IMR-90 (cell line): ENCODE measurements around the gene PLEK. TPM values are rescaled to one million over a fixed set of nuclear protein-coding genes. Genes with fewer than 3 reads are reported as not detected.

Experiments used
- ATAC-seq: fragments of 200-7000 bp; cut with Tn5 transposase; 2 replicates; pipeline ENCODE4 v1.9.1; 2020; ENCODE audit warnings: low read depth, mild to moderate bottlenecking, moderate library complexity
- BruUV-seq: library from RNA; stranded (reverse); fragments of 400-500 nt; replicated peaks from 2 replicates; lab custom pipeline; 2021; lab: Mats Ljungman, UMichigan
- CTCF ChIA-PET: fragments of 300-600 bp; formaldehyde crosslinking; extraction: SDS; loops from one replicate; lab custom pipeline; 2021; ENCODE audit warnings: antibody characterized with exemption; lab: Yijun Ruan, JAX
- POLR2A ChIA-PET: fragments of 300-600 bp; sonication (Branson Sonifier 250); formaldehyde crosslinking; loops from one replicate; lab custom pipeline; 2022; ENCODE audit warnings: antibody characterized with exemption; ENCODE audit not compliant: unreplicated experiment; lab: Charles Lee
- DNase-seq: peaks from one replicate; pipeline ENCODE4 v3.0.0; 2013
- H2AFZ ChIP-seq: replicated peaks from 2 replicates; pipeline ENCODE3; 2013; ENCODE audit warnings: low read length, mild to moderate bottlenecking; ENCODE audit not compliant: poor library complexity
- H2AK5ac ChIP-seq: 2 replicates; pipeline ENCODE4 v1.6.1; 2013; ENCODE audit warnings: low read depth, low read length, inconsistent platforms
- H2AK9ac ChIP-seq: replicated peaks from 2 replicates; pipeline ENCODE3; 2013; ENCODE audit warnings: mild to moderate bottlenecking, low read depth, low read length, moderate library complexity; ENCODE audit not compliant: poor library complexity
- H2BK120ac ChIP-seq: 2 replicates; pipeline ENCODE4 v1.6.1; 2013; ENCODE audit warnings: low read depth, low read length, inconsistent platforms
- H2BK15ac ChIP-seq: 3 replicates; pipeline ENCODE4 v1.6.1; 2013; ENCODE audit warnings: low read depth, low read length, inconsistent platforms
- H2BK20ac ChIP-seq: 2 replicates; pipeline ENCODE4 v1.6.1; 2013; ENCODE audit warnings: low read depth, mild to moderate bottlenecking, inconsistent platforms, low read length, moderate library complexity
- H2BK5ac ChIP-seq: 2 replicates; pipeline ENCODE4 v1.6.1; 2013; ENCODE audit warnings: mild to moderate bottlenecking, low read depth, low read length, inconsistent platforms; ENCODE audit not compliant: poor library complexity, severe bottlenecking
- H3K14ac ChIP-seq: replicated peaks from 2 replicates; pipeline ENCODE4 v1.6.1; 2013; ENCODE audit warnings: low read depth, low read length, inconsistent platforms
- H3K18ac ChIP-seq: 2 replicates; pipeline ENCODE4 v1.6.1; 2013; ENCODE audit warnings: low read depth, low read length, control low read depth
- H3K23ac ChIP-seq: 2 replicates; pipeline ENCODE4 v1.6.1; 2013; ENCODE audit warnings: low read depth, low read length, inconsistent platforms
- H3K27ac ChIP-seq: 2 replicates; pipeline ENCODE4 v1.5.1; 2013; ENCODE audit warnings: mild to moderate bottlenecking, control low read depth, low read length; ENCODE audit not compliant: insufficient read depth
- H3K27me3 ChIP-seq: 2 replicates; pipeline ENCODE4 v1.6.1; 2013; ENCODE audit warnings: low read length; ENCODE audit not compliant: control insufficient read depth, insufficient read depth
- H3K36me3 ChIP-seq: 2 replicates; pipeline ENCODE4 v1.6.1; 2013; ENCODE audit warnings: low read length, mixed read lengths; ENCODE audit not compliant: control insufficient read depth, insufficient read depth
- H3K4ac ChIP-seq: 2 replicates; pipeline ENCODE4 v1.6.1; 2013; ENCODE audit warnings: low read depth, low read length, inconsistent platforms
- H3K4me1 ChIP-seq: 2 replicates; pipeline ENCODE4 v1.6.1; 2013; ENCODE audit warnings: low read length, mixed read lengths; ENCODE audit not compliant: control insufficient read depth, insufficient read depth
- H3K4me2 ChIP-seq: 2 replicates; pipeline ENCODE4 v1.6.1; 2013; ENCODE audit warnings: low read depth, mild to moderate bottlenecking, control low read depth, low read length, moderate library complexity
- H3K4me3 ChIP-seq: 2 replicates; pipeline ENCODE4 v1.5.1; 2013; ENCODE audit warnings: low read depth, mild to moderate bottlenecking, control low read depth, low read length, moderate library complexity; ENCODE audit not compliant: insufficient read depth
- H3K56ac ChIP-seq: 2 replicates; pipeline ENCODE4 v1.6.1; 2013; ENCODE audit warnings: low read length, inconsistent platforms; ENCODE audit not compliant: insufficient read depth; ENCODE audit errors: extremely low read depth
- H3K79me1 ChIP-seq, 2 experiments: 2 replicates each; pipeline ENCODE4 v1.6.1; 2013; ENCODE audit warnings: low read length in 2 of 2, inconsistent platforms in 1 of 2, low read depth in 1 of 2
- H3K9ac ChIP-seq: 2 replicates; pipeline ENCODE4 v1.6.1; 2013; ENCODE audit warnings: low read depth, low read length, control low read depth
- H3K9me1 ChIP-seq: 2 replicates; pipeline ENCODE4 v1.6.1; 2013; ENCODE audit warnings: low read length, inconsistent platforms; ENCODE audit not compliant: insufficient read depth
- H3K9me3 ChIP-seq: 2 replicates; pipeline ENCODE4 v1.6.1; 2013; ENCODE audit warnings: low read length; ENCODE audit not compliant: control insufficient read depth, insufficient read depth
- H4K20me1 ChIP-seq: 2 replicates; pipeline ENCODE4 v1.6.1; 2013; ENCODE audit warnings: low read length, inconsistent platforms; ENCODE audit not compliant: insufficient read depth
- H4K5ac ChIP-seq: 2 replicates; pipeline ENCODE4 v1.6.1; 2013; ENCODE audit warnings: mild to moderate bottlenecking, low read depth, low read length, control low read depth
- H4K8ac ChIP-seq, 2 experiments: 2 replicates each; pipeline ENCODE4 v1.6.1; 2013; ENCODE audit warnings: low read depth in 2 of 2, low read length in 2 of 2, control low read depth in 1 of 2, inconsistent platforms in 1 of 2
- H4K91ac ChIP-seq: 2 replicates; pipeline ENCODE4 v1.6.1; 2013; ENCODE audit warnings: low read depth, low read length, inconsistent platforms; ENCODE audit not compliant: insufficient read depth
- CEBPB ChIP-seq: IDR thresholded peaks from 2 replicates; pipeline ENCODE4 v1.6.1; 2012; ENCODE audit warnings: low read depth, low read length, improper control_type of control experiment
- MAFK ChIP-seq: IDR thresholded peaks from 2 replicates; pipeline ENCODE4 v1.6.1; 2012; ENCODE audit warnings: low read depth, low read length, improper control_type of control experiment
- MAZ ChIP-seq: IDR thresholded peaks from 2 replicates; pipeline ENCODE4 v1.6.1; 2012; ENCODE audit warnings: low read depth, mild to moderate bottlenecking, low read length, improper control_type of control experiment, moderate library complexity, borderline replicate concordance
- NFE2L2 ChIP-seq: fragments of 150-350 bp; IDR thresholded peaks from 2 replicates; pipeline ENCODE4 v1.6.1; 2016; ENCODE audit warnings: low read depth, mild to moderate bottlenecking, low read length
- POLR2A ChIP-seq: IDR thresholded peaks from 2 replicates; pipeline ENCODE4 v1.6.1; 2012; ENCODE audit warnings: mild to moderate bottlenecking, low read depth, low read length
- RAD21 ChIP-seq: IDR thresholded peaks from 2 replicates; pipeline ENCODE4 v1.6.1; 2012; ENCODE audit warnings: low read length, improper control_type of control experiment
- RCOR1 ChIP-seq: IDR thresholded peaks from 2 replicates; pipeline ENCODE4 v1.6.1; 2012; ENCODE audit warnings: mild to moderate bottlenecking, low read length, improper control_type of control experiment; ENCODE audit not compliant: insufficient replicate concordance
- RFX5 ChIP-seq: IDR thresholded peaks from 2 replicates; pipeline ENCODE4 v1.8.0; 2012; ENCODE audit warnings: low read depth, mild to moderate bottlenecking, low read length, moderate library complexity
- SMC3 ChIP-seq: fragments of 150-350 bp; IDR thresholded peaks from 2 replicates; pipeline ENCODE4 v1.6.1; 2016; ENCODE audit warnings: low read depth, mild to moderate bottlenecking, antibody characterized with exemption, low read length, moderate library complexity
- WGBS, 2 experiments: methylation state at CpG; one replicate each; pipeline versions ENCODE4 v1.1.5 to v1.1.7; 2013; ENCODE audit warnings: missing lambda C conversion rate in 2 of 2; ENCODE audit not compliant: insufficient read length in 1 of 2; ENCODE audit errors: extremely low coverage in 2 of 2; 5-methylcytosine and 5-hydroxymethylcytosine counted together
- dilution Hi-C: fragments of 300-500 bp; cut with HindIII; formaldehyde crosslinking; loops from one replicate; pipeline ENCODE4 v1.14.3; 2018; ENCODE audit warnings: low sequenced_read_pairs; ENCODE audit not compliant: unreplicated experiment
- in situ Hi-C: fragments of 300-500 bp; cut with MboI; formaldehyde crosslinking; loops from 3 replicates; pipeline ENCODE4 v1.14.3; 2019; ENCODE audit warnings: low sequenced_read_pairs, inconsistent platforms, mixed read lengths
- intact Hi-C: fragments of 100-400 bp; cut with micrococcal nuclease; formaldehyde crosslinking; loops from 2 replicates; pipeline ENCODE4 v1.10.0; 2022
- polyA plus RNA-seq, 3 experiments: library from polyadenylated mRNA; depleted of rRNA; stranded (reverse); fragments of >200 nt; gene quantifications; 2 replicates each; pipeline ENCODE4 v1.2.3, GENCODE V29; 2012; ENCODE audit warnings: low replicate concordance in 1 of 3
- total RNA-seq: library from RNA; depleted of rRNA; stranded (reverse); fragments of >200 nt; gene quantifications from 2 replicates; pipeline ENCODE4 v1.2.3, GENCODE V29; 2012
- TF ChIP-seq, protein P1 (sequence below): fragments of 150-350 bp; IDR thresholded peaks from 2 replicates; pipeline ENCODE4 v1.6.1; 2016; ENCODE audit warnings: low read depth, mild to moderate bottlenecking, low read length, moderate library complexity, borderline replicate concordance
- TF ChIP-seq, protein P2 (sequence below): fragments of 150-350 bp; IDR thresholded peaks from 2 replicates; pipeline ENCODE4 v1.6.1; 2017; ENCODE audit warnings: mild to moderate bottlenecking, antibody characterized with exemption, low read length, low read depth

PLEK gene
- total and polyA plus RNA-seq, 2 of the 4 experiments (the other 2 are of a cell fraction), result under 0.01 TPM; not detected in 1

DNA sequence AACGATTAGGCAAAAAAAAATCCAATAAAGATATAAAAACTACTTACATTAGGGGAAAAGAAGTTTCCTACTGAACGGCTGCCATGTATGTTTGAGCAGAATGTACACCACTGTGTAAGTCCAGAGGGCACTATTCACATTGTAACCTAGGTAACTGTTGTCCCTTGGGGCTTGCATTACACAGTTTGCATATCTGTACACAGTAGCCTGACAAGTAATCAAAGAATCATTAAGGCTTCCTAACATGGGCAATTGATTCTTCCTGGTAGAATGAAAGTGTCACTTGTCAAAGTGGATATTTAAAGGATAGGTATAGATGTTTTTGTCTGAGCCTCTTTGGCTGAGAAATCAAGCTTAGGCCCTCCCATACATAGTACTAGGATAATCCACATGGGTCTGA, 39.1 kb downstream of the PLEK start:
- Histone ChIP-seq H3K27me3 (peaks cover 23% of the 10 kb centered on the region), H3K9me1 (no peaks in the 10 kb centered on the region), H3K56ac (no peak overlapping the region), H3K36me3 (no peaks in the 10 kb centered on the region), H4K5ac (no peak overlapping the region), H2BK15ac (no peak overlapping the region), H2BK120ac (no peak overlapping the region), H2BK5ac (no peak overlapping the region), H3K4me3 (no peak overlapping the region), H2AFZ (no peak overlapping the region), H2BK20ac (no peak overlapping the region), H2AK5ac (no peak overlapping the region), H3K4me1 (no peaks in the 10 kb centered on the region), H3K14ac (no peak overlapping the region), H3K79me1 (no peaks in the 10 kb centered on the region), H3K18ac (no peak overlapping the region), H2AK9ac (no peak overlapping the region), H3K4ac (no peak overlapping the region), H3K9ac (no peak overlapping the region), H3K9me3 (no peaks in the 10 kb centered on the region), H3K23ac (no peak overlapping the region), H3K27ac (no peak overlapping the region), H4K91ac (no peak overlapping the region), H3K4me2 (no peak overlapping the region), H4K8ac (no peak overlapping the region), H4K20me1 (no peaks in the 10 kb centered on the region)
- dilution Hi-C loops, result no loop called here
- BruUV-seq, result no TSS peak
- in situ Hi-C loops, result no loop called here
- ATAC-seq, result no peak
- TF ChIP-seq, protein P1, sequence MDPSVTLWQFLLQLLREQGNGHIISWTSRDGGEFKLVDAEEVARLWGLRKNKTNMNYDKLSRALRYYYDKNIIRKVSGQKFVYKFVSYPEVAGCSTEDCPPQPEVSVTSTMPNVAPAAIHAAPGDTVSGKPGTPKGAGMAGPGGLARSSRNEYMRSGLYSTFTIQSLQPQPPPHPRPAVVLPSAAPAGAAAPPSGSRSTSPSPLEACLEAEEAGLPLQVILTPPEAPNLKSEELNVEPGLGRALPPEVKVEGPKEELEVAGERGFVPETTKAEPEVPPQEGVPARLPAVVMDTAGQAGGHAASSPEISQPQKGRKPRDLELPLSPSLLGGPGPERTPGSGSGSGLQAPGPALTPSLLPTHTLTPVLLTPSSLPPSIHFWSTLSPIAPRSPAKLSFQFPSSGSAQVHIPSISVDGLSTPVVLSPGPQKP, result no peak
- TF ChIP-seq RAD21 (no peak), SMC3 (no peak), MAZ (no peak), NFE2L2 (no peak), POLR2A (no peak), RCOR1 (no peak), MAFK (no peak), CEBPB (no peak), RFX5 (no peak)
- TF ChIP-seq, protein P2, sequence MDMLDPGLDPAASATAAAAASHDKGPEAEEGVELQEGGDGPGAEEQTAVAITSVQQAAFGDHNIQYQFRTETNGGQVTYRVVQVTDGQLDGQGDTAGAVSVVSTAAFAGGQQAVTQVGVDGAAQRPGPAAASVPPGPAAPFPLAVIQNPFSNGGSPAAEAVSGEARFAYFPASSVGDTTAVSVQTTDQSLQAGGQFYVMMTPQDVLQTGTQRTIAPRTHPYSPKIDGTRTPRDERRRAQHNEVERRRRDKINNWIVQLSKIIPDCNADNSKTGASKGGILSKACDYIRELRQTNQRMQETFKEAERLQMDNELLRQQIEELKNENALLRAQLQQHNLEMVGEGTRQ, result no peak
- no CpG with 5 or more reads among the region's 2 CpGs for whole genome bisulfite sequencing, 2 experiments
- no peak for DNase-seq
- ChIA-PET CTCF (no interaction called here), POLR2A (no interaction called here)
- intact Hi-C loops, result no loop called here
